Measurements from ENCODE around the gene FCRL1. TPM values are rescaled to one million over a fixed set of nuclear protein-coding genes. Genes with fewer than 3 reads are reported as not detected.

Gene FCRL1
- total and polyA plus RNA-seq, 10 of the 15 experiments (the other 5 are each of a cell fraction or from before 2014, with no cell fraction given), result 0.23 to 2.4 (median 0.87) TPM; not detected in 2

- TF ChIP-seq MEF2A (IDR thresholded peaks at IDR 0.05; ENCODE audit: insufficient read depth, low read depth, low read length) (0 out of 2 replicates have a peak, but pooled peaks have one; percentile 51), CEBPZ (IDR thresholded peaks at IDR 0.05; ENCODE audit: low read depth, low read length) (no peak), KLF5 (IDR thresholded peaks at IDR 0.05; ENCODE audit: partially characterized antibody) (no peak), JUNB (IDR thresholded peaks at IDR 0.05) (no peak), SPI1 (IDR thresholded peaks at IDR 0.05; ENCODE audit: borderline replicate concordance, insufficient read depth, low read depth, low read length) (peak; percentile 89), CBX5 (IDR thresholded peaks at IDR 0.05; ENCODE audit: low read depth) (peak; percentile 74; the same call in 1 of the 2 replicates), POLR2A (IDR thresholded peaks at IDR 0.05; ENCODE audit: low read depth, low read length) (0 out of 2 replicates have a peak, but pooled peaks have one; percentile 40), RCOR1 (conservative IDR thresholded peaks at IDR 0.05; ENCODE audit: low read depth, low read length) (no peak), POU2F2 (IDR thresholded peaks at IDR 0.05; ENCODE audit: borderline replicate concordance, low read depth, low read length) (peak; percentile 61; the same call in 1 of the 3 replicates), PKNOX1 (IDR thresholded peaks at IDR 0.05) (peak; percentile 60; the same call in 1 of the 2 replicates), STAT1 (conservative IDR thresholded peaks at IDR 0.05) (no peak), TCF3 (IDR thresholded peaks at IDR 0.05; ENCODE audit: borderline replicate concordance, insufficient read depth, low read depth, low read length) (peak; percentile 76; the same call in 1 of the 2 replicates), TCF12 (IDR thresholded peaks at IDR 0.05; ENCODE audit: low read depth, low read length) (peak; percentile 72; the same call in 1 of the 2 replicates), EED (IDR thresholded peaks at IDR 0.05; ENCODE audit: low read depth) (peak; percentile 54), NR2C1 (IDR thresholded peaks at IDR 0.05) (no peak), CREM (IDR thresholded peaks at IDR 0.05; ENCODE audit: low read depth) (no peak), ZSCAN29 (IDR thresholded peaks at IDR 0.05) (no peak), SKIL (IDR thresholded peaks at IDR 0.05; ENCODE audit: low read depth, poor library complexity, severe bottlenecking) (no peak), NFXL1 (IDR thresholded peaks at IDR 0.05; ENCODE audit: borderline replicate concordance) (no peak), MTA2 (IDR thresholded peaks at IDR 0.05; ENCODE audit: low read depth) (no peak), IRF3 (IDR thresholded peaks at IDR 0.05) (no peak), ZNF622 (IDR thresholded peaks at IDR 0.05) (no peak)
Measured at GRCh38 chr1:157806431-157807149, 13.3 kb downstream of the FCRL1 start (continued).
